ENCODE results near the gene TMPRSS6. TPM values are rescaled to one million over a fixed set of nuclear protein-coding genes. Genes with fewer than 3 reads are reported as not detected.

Gene TMPRSS6
- total RNA-seq, 1 donor, result not detected

DNA sequence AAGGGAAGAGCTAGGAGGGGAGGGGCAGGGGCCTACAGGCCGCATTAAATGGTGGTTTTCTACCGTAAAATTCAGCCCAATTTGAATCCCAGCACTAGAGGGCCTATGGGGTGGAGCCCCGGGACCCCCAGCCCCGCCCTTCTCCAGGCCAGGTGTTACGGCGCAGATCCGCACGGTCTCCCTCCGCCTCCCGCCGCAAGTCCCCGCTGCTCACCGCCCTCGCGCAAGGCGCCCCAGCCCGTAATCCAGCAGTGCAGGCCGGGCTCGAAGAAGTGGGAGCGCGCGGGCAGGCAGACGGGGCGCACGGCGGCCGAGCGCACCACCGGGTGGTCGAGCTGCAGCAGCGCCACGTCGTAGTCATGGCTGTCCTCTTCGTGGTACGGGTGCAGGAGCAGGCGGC lies 40.7 kb downstream of the TMPRSS6 start:
- Histone ChIP-seq H3K79me2 (ENCODE audit: insufficient read depth, low read length) (no peaks in the 10 kb centered on the region), H3K4me1 (ENCODE audit: insufficient read depth, low read length) (no peaks in the 10 kb centered on the region), H3K4me3 (ENCODE audit: insufficient read depth, low read length) (no peak overlapping the region), H3K9me3 (ENCODE audit: low read depth, low read length) (no peaks in the 10 kb centered on the region), H2AFZ (ENCODE audit: low read length) (no peak overlapping the region), H3K36me3 (ENCODE audit: insufficient read depth, low read length) (no peaks in the 10 kb centered on the region), H3K27ac (ENCODE audit: low read depth, low read length) (no peak overlapping the region), H3K4me2 (ENCODE audit: insufficient read depth, low read length) (no peak overlapping the region), H4K20me1 (ENCODE audit: insufficient read depth, low read length) (peaks cover 3% of the 10 kb centered on the region), H3K27me3 (ENCODE audit: insufficient read depth, low read length) (peaks cover 28% of the 10 kb centered on the region)
- TF ChIP-seq, protein P1, sequence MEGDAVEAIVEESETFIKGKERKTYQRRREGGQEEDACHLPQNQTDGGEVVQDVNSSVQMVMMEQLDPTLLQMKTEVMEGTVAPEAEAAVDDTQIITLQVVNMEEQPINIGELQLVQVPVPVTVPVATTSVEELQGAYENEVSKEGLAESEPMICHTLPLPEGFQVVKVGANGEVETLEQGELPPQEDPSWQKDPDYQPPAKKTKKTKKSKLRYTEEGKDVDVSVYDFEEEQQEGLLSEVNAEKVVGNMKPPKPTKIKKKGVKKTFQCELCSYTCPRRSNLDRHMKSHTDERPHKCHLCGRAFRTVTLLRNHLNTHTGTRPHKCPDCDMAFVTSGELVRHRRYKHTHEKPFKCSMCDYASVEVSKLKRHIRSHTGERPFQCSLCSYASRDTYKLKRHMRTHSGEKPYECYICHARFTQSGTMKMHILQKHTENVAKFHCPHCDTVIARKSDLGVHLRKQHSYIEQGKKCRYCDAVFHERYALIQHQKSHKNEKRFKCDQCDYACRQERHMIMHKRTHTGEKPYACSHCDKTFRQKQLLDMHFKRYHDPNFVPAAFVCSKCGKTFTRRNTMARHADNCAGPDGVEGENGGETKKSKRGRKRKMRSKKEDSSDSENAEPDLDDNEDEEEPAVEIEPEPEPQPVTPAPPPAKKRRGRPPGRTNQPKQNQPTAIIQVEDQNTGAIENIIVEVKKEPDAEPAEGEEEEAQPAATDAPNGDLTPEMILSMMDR (IDR thresholded peaks at IDR 0.05; ENCODE audit: extremely low read depth, low read depth, low read length), result no peak
- DNase-seq (ENCODE audit: insufficient read length, low spot score, missing footprints), result no peak

DNA sequence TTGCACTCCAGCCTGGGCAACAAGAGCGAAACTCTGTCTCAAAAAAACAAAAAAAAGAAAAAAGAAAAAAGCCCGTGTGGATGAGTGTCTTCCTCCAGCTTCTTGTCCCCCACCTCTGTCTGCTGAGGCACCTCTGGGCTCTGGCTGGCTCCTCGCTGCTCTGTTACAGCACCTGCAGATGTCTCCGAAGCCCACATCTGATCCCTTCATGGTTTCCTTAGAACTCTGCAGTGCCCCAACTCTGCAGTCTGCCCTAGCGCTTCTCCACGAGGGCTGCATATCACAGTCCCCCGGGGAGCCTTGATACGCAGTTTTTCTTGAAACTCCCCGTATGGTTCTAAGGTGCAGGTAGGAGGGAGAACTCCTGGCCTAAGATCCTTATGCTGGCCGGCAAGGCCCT lies 42.1 kb downstream of the TMPRSS6 start:
- TF ChIP-seq, protein P1 (IDR thresholded peaks at IDR 0.05; ENCODE audit: extremely low read depth, low read depth, low read length), result no peak
- Histone ChIP-seq H3K27me3 (ENCODE audit: insufficient read depth, low read length) (peaks cover 28% of the 10 kb centered on the region), H3K4me3 (ENCODE audit: insufficient read depth, low read length) (no peak overlapping the region), H2AFZ (ENCODE audit: low read length) (no peak overlapping the region), H3K4me2 (ENCODE audit: insufficient read depth, low read length) (no peak overlapping the region), H3K4me1 (ENCODE audit: insufficient read depth, low read length) (no peaks in the 10 kb centered on the region), H3K79me2 (ENCODE audit: insufficient read depth, low read length) (no peaks in the 10 kb centered on the region), H3K27ac (ENCODE audit: low read depth, low read length) (no peak overlapping the region), H4K20me1 (ENCODE audit: insufficient read depth, low read length) (peaks cover 3% of the 10 kb centered on the region), H3K36me3 (ENCODE audit: insufficient read depth, low read length) (no peaks in the 10 kb centered on the region), H3K9me3 (ENCODE audit: low read depth, low read length) (no peaks in the 10 kb centered on the region)
- DNase-seq (ENCODE audit: insufficient read length, low spot score, missing footprints), result no peak

DNA sequence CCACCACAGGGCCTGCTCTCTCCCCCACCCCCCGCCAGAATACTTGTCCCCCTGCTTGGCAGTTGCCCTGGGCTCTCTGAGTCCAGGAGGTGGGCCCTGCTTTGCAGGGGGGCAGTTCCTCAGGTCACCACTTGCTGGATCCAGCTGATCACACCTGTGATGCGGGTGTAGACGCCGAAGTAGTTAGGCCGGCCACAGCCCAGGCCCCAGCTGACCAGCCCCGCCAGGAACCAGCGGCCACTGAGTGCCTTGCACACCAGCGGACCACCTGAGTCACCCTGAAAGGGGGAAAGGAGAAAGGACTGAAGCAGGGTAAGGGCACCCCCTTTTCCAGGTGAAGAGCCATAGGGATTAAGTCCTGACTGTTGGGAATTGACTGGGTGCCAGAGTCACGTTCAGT lies 43.6 kb downstream of the TMPRSS6 start:
- peak; percentile 79 for DNase-seq (ENCODE audit: insufficient read length, low spot score, missing footprints)
- no peaks in the 10 kb centered on the region for H3K4me1 ChIP-seq (ENCODE audit: insufficient read depth, low read length)
- no peaks in the 10 kb centered on the region for H3K36me3 ChIP-seq (ENCODE audit: insufficient read depth, low read length)
- no peak overlapping the region for H2AFZ ChIP-seq (ENCODE audit: low read length)
- TF ChIP-seq, protein P1 (IDR thresholded peaks at IDR 0.05; ENCODE audit: extremely low read depth, low read depth, low read length), result no peak
- H3K4me3 ChIP-seq (ENCODE audit: insufficient read depth, low read length), result no peak overlapping the region
- no peak overlapping the region for H3K4me2 ChIP-seq (ENCODE audit: insufficient read depth, low read length)
- peaks cover 3% of the 10 kb centered on the region for H4K20me1 ChIP-seq (ENCODE audit: insufficient read depth, low read length)
- H3K9me3 ChIP-seq (ENCODE audit: low read depth, low read length), result no peaks in the 10 kb centered on the region
- no peak overlapping the region for H3K27ac ChIP-seq (ENCODE audit: low read depth, low read length)
- no peaks in the 10 kb centered on the region for H3K79me2 ChIP-seq (ENCODE audit: insufficient read depth, low read length)
- peaks cover 25% of the 10 kb centered on the region for H3K27me3 ChIP-seq (ENCODE audit: insufficient read depth, low read length)

DNA sequence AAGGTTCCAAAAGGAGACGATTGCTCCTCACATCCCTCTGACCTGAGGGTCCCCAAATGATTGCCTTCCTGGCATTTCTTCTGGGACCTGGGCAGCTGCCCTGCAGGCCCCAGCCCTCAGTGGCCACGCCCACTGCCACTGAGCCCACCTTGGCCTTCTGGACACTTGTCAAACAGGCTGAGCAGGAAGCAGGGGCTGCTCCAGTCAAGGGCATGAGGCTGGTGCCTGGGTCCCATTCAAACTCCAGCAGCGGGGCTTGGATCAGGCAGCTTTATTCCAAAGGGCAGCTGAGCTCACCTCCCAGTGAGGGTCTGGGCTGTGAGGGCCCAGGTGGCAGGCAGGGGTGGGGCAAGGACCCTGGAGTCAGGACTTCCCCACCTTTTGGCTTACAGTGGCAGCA lies 44.3 kb downstream of the TMPRSS6 start:
- TF ChIP-seq, protein P1 (IDR thresholded peaks at IDR 0.05; ENCODE audit: extremely low read depth, low read depth, low read length), result no peak
- H3K27ac ChIP-seq (ENCODE audit: low read depth, low read length), result no peak overlapping the region

More for the DNA sequence above, 44.3 kb downstream of the TMPRSS6 start:
- Histone ChIP-seq H2AFZ (ENCODE audit: low read length) (no peak overlapping the region), H3K4me1 (ENCODE audit: insufficient read depth, low read length) (no peaks in the 10 kb centered on the region), H3K36me3 (ENCODE audit: insufficient read depth, low read length) (no peaks in the 10 kb centered on the region), H3K79me2 (ENCODE audit: insufficient read depth, low read length) (no peaks in the 10 kb centered on the region), H3K27me3 (ENCODE audit: insufficient read depth, low read length) (peaks cover 25% of the 10 kb centered on the region), H3K9me3 (ENCODE audit: low read depth, low read length) (no peaks in the 10 kb centered on the region), H3K4me3 (ENCODE audit: insufficient read depth, low read length) (no peak overlapping the region), H3K4me2 (ENCODE audit: insufficient read depth, low read length) (no peak overlapping the region), H4K20me1 (ENCODE audit: insufficient read depth, low read length) (peaks cover 3% of the 10 kb centered on the region)
- DNase-seq (ENCODE audit: insufficient read length, low spot score, missing footprints), result no peak
